Thyroid gland (tissue), 4 donors: ENCODE data around the gene CDC14B. TPM values are rescaled to one million over a fixed set of nuclear protein-coding genes. Genes with fewer than 3 reads are reported as not detected.

Experiments
- DNase-seq, 2 donors: peaks; one replicate each; pipeline ENCODE4 v3.0.0-alpha.2; 2019
- H3K27ac ChIP-seq, 3 donors: fragments of 200-600 bp; sonication (generic); 1 replicate in 2 of 3; 2 replicates in 1 of 3; pipeline ENCODE4 v1.5.1; 2016 to 2019; ENCODE audit warnings: mild to moderate bottlenecking in 1 of 3, moderate library complexity in 1 of 3
- H3K27me3 ChIP-seq: fragments of 200-600 bp; sonication (generic); one replicate; pipeline ENCODE4 v1.5.1; 2019
- H3K36me3 ChIP-seq, 2 donors: fragments of 200-600 bp; sonication (generic); one replicate each; pipeline ENCODE4 v1.5.1; 2016 to 2019
- H3K4me1 ChIP-seq, 2 donors: fragments of 200-600 bp; sonication (generic); one replicate each; pipeline ENCODE4 v1.5.1; 2017 to 2019
- H3K4me3 ChIP-seq, 3 donors: fragments of 200-600 bp; sonication (generic); replicated peaks in 1 of 3; 1 replicate in 2 of 3; 2 replicates in 1 of 3; pipeline ENCODE4 v1.5.1; 2016; ENCODE audit warnings: mild to moderate bottlenecking in 1 of 3
- H3K9me3 ChIP-seq: fragments of 200-600 bp; sonication (generic); one replicate; pipeline ENCODE4 v1.5.1; 2017
- CTCF ChIP-seq, 6 experiments: fragments of 200-600 bp in 3 of 6; fragments of 450-650 bp in 3 of 6; sonication (generic) in 3 of 6; IDR thresholded peaks; one replicate each; pipeline ENCODE4 v1.5.1; 2016 to 2019; ENCODE audit warnings: antibody characterized with exemption in 6 of 6, mild to moderate bottlenecking in 2 of 6, inconsistent platforms in 1 of 6, moderate library complexity in 1 of 6
- POLR2A ChIP-seq, 2 donors: fragments of 450-650 bp; IDR thresholded peaks; one replicate each; pipeline ENCODE4 v1.6.1; 2017; ENCODE audit warnings: antibody characterized with exemption in 2 of 2, mild to moderate bottlenecking in 2 of 2, moderate library complexity in 1 of 2
- WGBS, 2 donors: methylation state at CpG; one replicate each; pipeline ENCODE4 v1.1.5; 2017; 5-methylcytosine and 5-hydroxymethylcytosine counted together
- intact Hi-C: fragments of 100-400 bp; cut with DNase I; formaldehyde crosslinking; loops from one replicate; pipeline ENCODE4 v1.15.1; 2023
- total RNA-seq, 4 donors: library from RNA; depleted of rRNA; stranded (reverse); fragments of >200 nt; gene quantifications; one replicate each; pipeline ENCODE4 v1.2.3, GENCODE V29; 2016

Gene CDC14B
- total RNA-seq, 4 donors from 2014 or later, result 39.7 to 87.4 (median 56.3) TPM

- 0% methylated on average over 8 to 38 of the region's 74 CpGs for WGBS, 2 donors
- H3K27ac ChIP-seq, result peak overlapping the region; percentile 94 to 99 (median 97)
- peak; percentile 81 to 82 for DNase-seq
- H3K9me3 ChIP-seq, result no peaks in the 10 kb centered on the region
- TF ChIP-seq CTCF (IDR thresholded peaks at IDR 0.05) (peak in 3 of 6 experiments; percentile 20 to 29 (median 26)), POLR2A (IDR thresholded peaks at IDR 0.05) (no peak)
- peak overlapping the region; percentile 14 to 46 (median 44) for H3K4me3 ChIP-seq
- intact Hi-C loops, result loop anchor here (5.0 kb wide), 1 partner anchor 87 kb away; no protein-coding TSS in a partner anchor
- peaks cover 6 to 8% of the 10 kb centered on the region in 2 donors for H3K4me1 ChIP-seq
- H3K27me3 ChIP-seq, result no peaks in the 10 kb centered on the region
- peaks cover 12 to 13% of the 10 kb centered on the region in 2 donors for H3K36me3 ChIP-seq
Measured at GRCh38 chr9:96654450-96655197, 35.0 kb upstream of the CDC14B start.

GRCh38 chr9:96651626-96652025 is 32.0 kb upstream of the CDC14B start:
- Histone ChIP-seq H3K9me3 (no peaks in the 10 kb centered on the region), H3K4me1 (peaks cover 18 to 25% of the 10 kb centered on the region in 2 donors), H3K36me3 (peaks cover 12 to 13% of the 10 kb centered on the region in 2 donors), H3K27ac (no peak overlapping the region), H3K4me3 (no peak overlapping the region), H3K27me3 (no peaks in the 10 kb centered on the region)
- no peak for DNase-seq
- intact Hi-C loops, result no loop called here
- TF ChIP-seq CTCF (IDR thresholded peaks at IDR 0.05) (peak in 1 of 6 experiments; percentile 15), POLR2A (IDR thresholded peaks at IDR 0.05) (no peak)

- no peak for DNase-seq
- peaks cover 17 to 25% of the 10 kb centered on the region in 2 donors for H3K4me1 ChIP-seq
- H3K9me3 ChIP-seq, result no peaks in the 10 kb centered on the region
- 79 to 100% methylated on average over 1 of the region's 1 CpG for WGBS, 2 donors
- intact Hi-C loops, result no loop called here
- peaks cover 12 to 22% of the 10 kb centered on the region in 2 donors for H3K36me3 ChIP-seq
- peak overlapping the region in 1 of 3 donors; percentile 7 for H3K27ac ChIP-seq
- TF ChIP-seq POLR2A (IDR thresholded peaks at IDR 0.05) (no peak), CTCF (IDR thresholded peaks at IDR 0.05) (no peak)
- no peaks in the 10 kb centered on the region for H3K27me3 ChIP-seq
- no peak overlapping the region for H3K4me3 ChIP-seq
Measured at GRCh38 chr9:96649620-96650324, 30.1 kb upstream of the CDC14B start.

- 67 to 68% methylated on average over 13 of the region's 13 CpGs for WGBS, 2 donors
- H3K9me3 ChIP-seq, result no peaks in the 10 kb centered on the region
- peak overlapping the region; percentile 78 to 86 (median 78) for H3K27ac ChIP-seq
- H3K4me3 ChIP-seq, result no peak overlapping the region
- peak; percentile 49 to 56 for DNase-seq
- peaks cover 11 to 19% of the 10 kb centered on the region in 2 donors for H3K36me3 ChIP-seq
- TF ChIP-seq POLR2A (IDR thresholded peaks at IDR 0.05), result no peak
- no peaks in the 10 kb centered on the region for H3K27me3 ChIP-seq
- H3K4me1 ChIP-seq, result peaks cover 17 to 21% of the 10 kb centered on the region in 2 donors
- intact Hi-C loops, result no loop called here
Measured at GRCh38 chr9:96646081-96646991, 26.7 kb upstream of the CDC14B start.

- peaks cover 17 to 21% of the 10 kb centered on the region in 2 donors for H3K4me1 ChIP-seq
- H3K9me3 ChIP-seq, result no peaks in the 10 kb centered on the region
- peaks cover 0 to 9% of the 10 kb centered on the region in 2 donors for H3K36me3 ChIP-seq
- H3K27ac ChIP-seq, result no peak overlapping the region
- intact Hi-C loops, result no loop called here
- no peak for TF ChIP-seq POLR2A (IDR thresholded peaks at IDR 0.05)
- no peak for TF ChIP-seq CTCF (IDR thresholded peaks at IDR 0.05)
- H3K4me3 ChIP-seq, result no peak overlapping the region
- DNase-seq, result no peak
- no peaks in the 10 kb centered on the region for H3K27me3 ChIP-seq
- WGBS, 2 donors, result 89 to 90% methylated on average over 2 of the region's 2 CpGs
Measured at GRCh38 chr9:96644137-96644536, 24.5 kb upstream of the CDC14B start.
